Esophagus muscularis mucosa (tissue), 3 donors: ENCODE results near the gene IKZF3.

Experiments used
- CTCF ChIP-seq, 3 experiments: fragments of 200-600 bp in 2 of 3; fragments of 450-650 bp in 1 of 3; sonication (generic) in 2 of 3; IDR thresholded peaks; one replicate each; pipeline ENCODE4 v1.5.1; 2017 to 2019; ENCODE audit warnings: antibody characterized with exemption in 3 of 3, mild to moderate bottlenecking in 2 of 3, moderate library complexity in 1 of 3
- POLR2AphosphoS5 ChIP-seq, 2 donors: sonication (generic); formaldehyde crosslinking; IDR thresholded peaks; one replicate each; pipeline ENCODE4 v1.6.1; 2017; ENCODE audit warnings: antibody characterized with exemption in 2 of 2

GRCh38 chr17:39867880-39868553 is 3.9 kb upstream of the IKZF3 start, which contains the start of gene ZPBP2:
- TF ChIP-seq CTCF (IDR thresholded peaks at IDR 0.05) (no peak), POLR2AphosphoS5 (IDR thresholded peaks at IDR 0.05) (no peak)
